ENCODE results near the gene RGS12. TPM values are rescaled to one million over a fixed set of nuclear protein-coding genes. Genes with fewer than 3 reads are reported as not detected.
"Not testable (repeated sequence)": the region's sequence is repeated elsewhere in the genome, so short reads cannot be mapped to it uniquely, and the experiment has no call there.

RGS12 gene
- polyA plus RNA-seq, 3 donors, result 44.9 to 60.4 (median 48.8) TPM

- DNase-seq (ENCODE audit: extremely low read depth in 1 of 11, low read depth in 9 of 11, low spot score in 4 of 11), result no peak
Measured at GRCh38 chr4:3293401-3294391, 875 bp downstream of the RGS12 start.

GRCh38 chr4:3294401-3295241, 1.8 kb downstream of the RGS12 start:
- DNase-seq (ENCODE audit: extremely low read depth in 1 of 11, low read depth in 9 of 11, low spot score in 4 of 11), result no peak

GRCh38 chr4:3295837-3296624, 3.2 kb downstream of the RGS12 start:
- DNase-seq (ENCODE audit: extremely low read depth in 1 of 11, low read depth in 9 of 11, low spot score in 4 of 11), result no peak

DNA sequence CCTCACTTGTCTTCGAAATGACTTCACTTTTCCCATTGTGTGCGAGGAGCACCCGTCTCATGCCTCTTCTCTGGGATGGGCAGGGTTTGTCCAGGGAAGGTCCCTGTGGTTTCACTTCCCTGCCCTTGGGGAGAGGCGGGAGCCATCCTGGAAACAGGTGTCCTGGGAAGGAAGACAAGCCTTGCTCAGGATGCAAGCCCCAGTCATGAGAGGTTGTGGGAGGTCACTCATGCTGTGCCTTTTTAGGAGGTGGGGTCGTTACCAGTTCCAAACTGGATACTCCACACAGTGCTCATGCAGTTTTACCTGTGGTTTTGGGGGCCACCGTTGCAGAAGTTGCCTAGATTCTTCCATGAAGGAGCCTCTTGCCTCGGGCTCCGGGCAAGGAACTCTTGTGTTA, 3.8 kb downstream of the RGS12 start:
- no peak for DNase-seq (ENCODE audit: extremely low read depth in 1 of 11, low read depth in 9 of 11, low spot score in 4 of 11)

- DNase-seq (ENCODE audit: extremely low read depth in 1 of 11, low read depth in 9 of 11, low spot score in 4 of 11), result no peak
Measured at GRCh38 chr4:3297066-3297859, 4.4 kb downstream of the RGS12 start.

DNA sequence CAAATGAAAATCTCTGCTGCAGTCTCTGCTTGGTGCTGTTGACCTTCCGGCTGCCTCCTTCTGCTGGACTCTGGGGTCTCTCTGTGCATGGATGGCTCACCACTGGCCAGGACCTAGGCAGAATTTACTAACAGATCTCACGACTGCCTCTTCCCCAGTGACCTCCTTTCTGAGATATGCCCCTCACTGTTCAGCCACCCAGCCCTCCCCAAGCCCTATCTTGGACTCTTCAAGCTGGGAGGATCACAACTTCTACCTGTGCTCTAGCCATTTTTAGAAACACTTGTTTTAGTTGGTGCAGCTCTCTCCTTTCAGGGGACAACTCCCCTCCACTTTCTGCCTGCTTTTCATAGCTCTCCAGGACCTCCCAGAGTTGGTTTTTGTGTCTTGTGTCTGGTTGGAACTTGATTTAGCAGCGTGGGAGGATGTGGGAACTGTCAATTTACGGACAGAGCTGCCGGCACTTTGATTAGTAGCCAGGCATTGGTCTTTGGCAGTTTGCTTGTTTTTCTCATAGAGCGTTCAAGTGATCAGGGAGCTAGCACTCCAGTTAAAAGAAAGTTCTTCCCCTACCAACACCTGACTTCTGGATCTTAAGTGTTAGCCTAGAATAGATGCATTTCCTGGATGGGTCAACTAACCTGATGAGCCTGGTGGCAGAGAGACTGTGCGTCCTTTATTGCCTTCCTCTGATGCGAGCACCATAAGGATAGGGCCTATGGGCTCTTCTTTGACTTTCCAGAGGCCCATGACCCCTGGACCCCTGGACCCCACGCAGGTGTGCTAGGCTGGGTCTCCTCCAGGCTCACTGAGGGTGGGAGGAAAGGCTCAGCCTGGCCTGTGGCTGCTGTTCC, 6.5 kb downstream of the RGS12 start:
- no peak for DNase-seq (ENCODE audit: extremely low read depth in 1 of 11, low read depth in 9 of 11, low spot score in 4 of 11)

DNA sequence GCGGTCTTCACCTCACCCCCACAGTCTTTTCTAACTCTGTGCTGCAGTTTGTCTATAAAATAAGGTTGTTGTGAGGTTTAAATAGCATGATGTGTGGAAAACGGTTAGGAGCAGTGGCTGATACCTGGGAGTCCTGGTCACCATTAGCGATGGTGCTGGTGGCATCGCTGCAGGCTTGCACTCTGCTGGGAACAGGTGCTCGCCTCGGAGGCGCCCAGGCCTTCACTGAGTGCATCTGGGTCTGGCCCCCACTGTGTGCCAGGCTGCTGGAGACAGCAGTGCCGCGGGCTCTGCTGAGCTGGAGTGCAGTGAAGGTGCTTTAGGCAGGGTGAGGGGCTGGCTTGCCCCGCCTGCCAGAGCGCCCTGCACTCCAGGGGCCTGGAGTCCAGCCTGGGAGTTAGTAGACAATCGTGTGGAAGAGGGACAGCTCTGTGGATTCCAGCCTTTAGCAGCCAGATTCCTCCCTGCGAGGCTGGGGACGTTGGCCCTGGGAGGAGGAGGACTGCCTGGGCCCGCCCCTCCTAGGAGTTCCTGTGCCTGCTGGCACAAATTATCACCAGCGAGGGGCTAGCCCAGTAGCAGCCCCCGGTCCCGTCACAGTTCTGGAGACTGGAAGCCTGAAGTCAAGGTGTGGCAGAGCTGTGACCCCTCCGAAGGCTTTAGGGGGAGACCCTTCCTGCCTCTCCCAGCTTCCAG, 7.3 kb downstream of the RGS12 start:
- DNase-seq (ENCODE audit: extremely low read depth in 1 of 11, low read depth in 9 of 11, low spot score in 4 of 11), result no peak

- not testable (repeated sequence) for DNase-seq (ENCODE audit: extremely low read depth in 1 of 11, low read depth in 9 of 11, low spot score in 4 of 11)
Measured at GRCh38 chr4:3300882-3301281, 8.1 kb downstream of the RGS12 start.

DNA sequence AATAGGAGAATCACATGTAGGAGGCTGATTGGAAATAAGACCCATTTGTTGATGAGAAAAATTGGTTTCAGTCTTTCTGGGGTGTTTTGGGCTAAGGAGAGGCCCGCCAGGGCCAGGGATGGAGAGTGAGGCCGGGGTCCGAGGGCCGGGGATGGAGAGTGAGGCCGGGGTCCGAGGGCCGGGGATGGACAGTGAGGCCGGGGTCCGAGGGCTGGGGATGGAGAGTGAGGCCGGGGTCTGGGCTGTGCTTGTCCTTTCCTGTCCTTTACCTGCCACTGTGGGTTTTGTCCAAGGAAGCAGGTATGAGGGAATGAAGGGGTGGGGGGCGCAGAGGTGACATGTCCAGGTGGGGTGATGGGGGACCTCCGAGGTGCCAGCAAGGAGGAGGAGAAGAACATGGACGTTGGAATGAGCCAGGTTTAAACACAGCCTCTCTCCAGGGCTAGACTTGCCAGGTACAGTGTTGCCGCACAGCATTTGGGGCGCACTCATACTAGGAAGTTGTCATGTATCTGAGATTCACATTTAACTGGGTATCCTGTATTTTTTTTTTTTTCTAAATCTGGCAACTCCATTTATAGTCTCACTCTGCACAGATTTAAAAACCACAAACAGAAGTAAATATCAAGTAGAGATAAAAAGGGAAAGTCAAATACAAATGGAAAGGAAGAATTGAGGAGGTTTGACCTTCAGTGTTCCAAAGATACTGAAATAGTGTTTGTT, 8.8 kb downstream of the RGS12 start:
- no peak for DNase-seq (ENCODE audit: extremely low read depth in 1 of 11, low read depth in 9 of 11, low spot score in 4 of 11)

GRCh38 chr4:3302173-3302785, 9.5 kb downstream of the RGS12 start:
- DNase-seq (ENCODE audit: extremely low read depth in 1 of 11, low read depth in 9 of 11, low spot score in 4 of 11), result no peak

DNA sequence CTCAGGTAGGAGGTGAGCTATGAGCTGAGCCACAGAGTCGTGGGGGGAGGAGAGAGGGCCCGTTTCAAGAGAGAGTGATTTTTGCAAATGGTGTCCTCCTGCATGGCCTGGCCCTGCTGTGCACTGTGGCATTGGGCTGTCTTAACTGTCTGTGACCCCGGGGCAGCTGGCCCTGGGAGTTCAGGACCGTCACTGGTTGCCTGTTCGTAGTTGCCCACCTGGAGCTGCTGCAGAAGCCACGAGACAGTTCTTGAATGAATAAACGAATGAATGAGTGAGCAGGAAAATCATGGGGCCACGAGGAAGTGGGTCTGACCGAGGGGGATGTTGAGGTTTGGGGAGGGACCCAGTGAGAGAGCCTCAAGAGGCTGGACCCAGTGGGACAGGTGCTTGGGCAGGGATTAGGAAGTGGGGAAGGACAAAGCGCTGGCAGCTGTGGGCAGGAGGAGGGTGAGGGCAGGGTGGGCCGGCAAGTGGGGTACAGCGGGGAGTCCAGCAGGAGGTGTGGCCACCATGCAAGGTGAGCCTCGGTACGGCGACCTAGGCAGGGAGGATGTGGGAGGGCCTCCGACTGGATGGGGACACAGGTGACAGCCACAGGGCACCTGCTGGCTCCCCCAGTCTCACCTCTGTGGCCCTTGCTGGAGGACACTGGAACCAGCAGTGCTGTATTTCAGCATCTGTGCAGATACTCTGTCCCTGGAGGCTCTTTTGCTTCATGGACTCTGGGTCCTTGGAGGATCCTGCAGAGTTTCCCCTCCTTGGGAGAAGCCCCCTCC, 10.2 kb downstream of the RGS12 start:
- no peak for DNase-seq (ENCODE audit: extremely low read depth in 1 of 11, low read depth in 9 of 11, low spot score in 4 of 11)

DNA sequence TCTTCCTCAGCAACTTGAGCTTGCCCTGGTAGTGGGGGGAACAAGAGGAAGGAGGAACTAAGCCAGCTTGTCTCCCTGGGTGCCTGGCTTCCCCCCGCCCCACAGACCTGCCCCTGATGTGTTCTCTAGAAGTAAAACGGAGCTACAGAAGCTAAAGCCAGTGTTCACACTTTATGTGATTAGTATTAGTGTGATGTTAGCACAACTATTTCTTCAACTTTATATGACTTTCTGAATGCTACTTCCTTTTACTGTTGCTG, 10.7 kb downstream of the RGS12 start:
- DNase-seq (ENCODE audit: extremely low read depth in 1 of 11, low read depth in 9 of 11, low spot score in 4 of 11), result no peak

GRCh38 chr4:3303923-3304710, 11.3 kb downstream of the RGS12 start:
- DNase-seq (ENCODE audit: extremely low read depth in 1 of 11, low read depth in 9 of 11, low spot score in 4 of 11), result no peak

DNA sequence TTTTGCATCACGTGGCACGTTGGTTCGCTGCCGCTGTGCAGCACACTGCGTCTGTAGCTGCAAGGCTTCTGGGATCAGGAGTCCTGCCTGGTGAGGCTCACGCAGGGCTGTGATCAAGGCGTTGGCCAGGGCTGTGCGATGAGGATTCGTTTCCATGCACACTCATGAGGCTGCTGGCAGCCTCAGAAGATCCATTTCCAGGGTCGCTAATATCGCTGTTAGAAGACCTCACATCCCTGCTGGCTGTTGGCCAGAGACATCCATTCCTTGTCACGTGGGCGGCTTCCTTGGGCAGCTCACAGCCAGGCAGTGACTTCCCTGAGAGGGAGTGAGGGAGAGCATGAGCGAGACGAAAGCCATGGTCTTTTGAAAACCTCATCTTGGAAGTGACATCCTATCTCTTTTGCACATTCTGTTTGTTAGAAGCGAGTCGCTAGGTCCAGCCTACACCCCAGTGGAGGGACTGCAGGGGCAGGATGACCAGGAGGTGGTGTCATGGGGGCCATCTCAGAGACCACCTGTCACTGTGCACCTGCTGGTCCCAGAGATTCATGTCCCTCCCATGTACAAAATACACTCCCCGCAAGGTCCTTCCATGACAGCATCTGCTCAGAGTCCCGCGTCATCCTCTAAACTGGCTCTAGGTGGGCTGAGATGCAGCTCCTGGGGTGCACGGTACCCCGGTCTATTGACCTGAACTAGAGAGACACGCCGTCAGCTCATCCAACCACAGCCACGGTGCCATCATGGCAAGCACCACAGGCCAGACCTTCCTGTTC, 12.2 kb downstream of the RGS12 start:
- peak in 3 of 11 donors; percentile 48 to 69 (median 50) for DNase-seq (ENCODE audit: extremely low read depth in 1 of 11, low read depth in 9 of 11, low spot score in 4 of 11)

Data from renal cortex interstitium (tissue), 11 donors.